ENCODE results near the gene ADAMTS2. TPM values are rescaled to one million over a fixed set of nuclear protein-coding genes. Genes with fewer than 3 reads are reported as not detected.

ADAMTS2 gene
- polyA plus RNA-seq, 3 donors, result 0.74 to 2.3 TPM; not detected in 1

DNA sequence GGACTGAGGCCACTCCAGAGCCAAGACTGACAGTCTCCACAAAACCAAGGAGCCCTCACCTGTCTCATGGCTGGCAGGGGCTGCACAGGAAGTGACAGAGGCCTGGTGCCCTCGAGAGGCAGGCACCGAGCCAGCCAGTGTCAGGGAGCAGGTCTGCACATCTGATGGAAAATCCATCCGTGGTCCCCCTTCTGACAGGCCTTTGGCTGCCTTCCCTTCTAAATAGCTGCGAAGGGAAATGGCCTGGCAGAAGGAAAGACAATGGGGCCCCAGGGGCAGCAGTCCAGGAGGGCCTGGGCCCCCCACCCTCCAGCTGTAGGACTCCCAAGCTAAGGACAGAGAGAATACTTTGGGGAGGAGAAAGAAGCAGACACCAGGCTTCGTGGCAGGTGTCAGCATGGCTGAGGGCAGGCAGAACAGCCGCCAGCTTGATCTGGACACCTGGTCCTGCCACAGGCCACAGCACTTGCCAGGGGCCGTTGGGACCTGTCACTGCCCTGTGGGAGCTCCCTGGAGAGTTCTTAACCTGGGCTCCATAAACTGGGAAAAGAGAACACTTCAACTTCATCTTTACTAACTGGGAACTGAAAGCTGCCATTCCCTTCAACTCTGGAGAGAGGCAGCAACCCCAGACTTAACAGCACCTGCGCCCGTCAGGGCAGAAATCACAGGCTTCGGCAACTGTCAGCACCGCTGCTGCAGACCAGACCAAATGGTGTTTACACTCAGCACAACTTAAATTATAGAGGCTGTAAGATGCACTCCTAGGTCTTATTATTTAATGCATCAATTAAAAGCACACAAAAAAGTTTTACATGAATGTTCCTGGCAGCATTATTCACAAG is 22.0 kb downstream of the ADAMTS2 start:
- no peak overlapping the region for H3K4me3 ChIP-seq (replicated peaks in 1 of 3; ENCODE audit: low read depth in 2 of 3, low read length in 3 of 3)
- DNase-seq, result no peak
- peaks cover 8 to 12% (median 8%) of the 10 kb centered on the region in 3 donors for H3K27me3 Mint-ChIP-seq (ENCODE audit: low read depth in 3 of 3)
- H3K36me3 Mint-ChIP-seq, result no peaks in the 10 kb centered on the region
- no peaks in the 10 kb centered on the region for H3K4me1 Mint-ChIP-seq
- H3K9ac ChIP-seq (ENCODE audit: insufficient read depth, low read length, poor library complexity, severe bottlenecking), result no peak overlapping the region
- intact Hi-C loops (cut with micrococcal nuclease), result no loop called here
- no peak overlapping the region for H3K4me3 Mint-ChIP-seq
- no peaks in the 10 kb centered on the region for H3K9me3 ChIP-seq (replicated peaks in 1 of 2; ENCODE audit: control insufficient read depth in 1 of 2, insufficient read depth in 1 of 2, low read length in 2 of 2)
- no peaks in the 10 kb centered on the region for H3K4me1 ChIP-seq (ENCODE audit: control insufficient read depth in 1 of 2, insufficient read depth in 2 of 2, low read length in 2 of 2)
- H3K27me3 ChIP-seq (ENCODE audit: control insufficient read depth in 2 of 2, insufficient read depth in 2 of 2, low read length in 2 of 2), result no peaks in the 10 kb centered on the region
- no peaks in the 10 kb centered on the region for H3K79me2 ChIP-seq (ENCODE audit: insufficient read depth, low read length)
- H4K20me1 ChIP-seq (ENCODE audit: insufficient read depth, low read length), result no peaks in the 10 kb centered on the region
- H3K27ac ChIP-seq (ENCODE audit: low read depth in 1 of 2, low read length in 2 of 2), result no peak overlapping the region
- H2AFZ ChIP-seq (ENCODE audit: insufficient read depth, low read depth, low read length, poor library complexity, severe bottlenecking), result no peak overlapping the region
- no peak overlapping the region for H3K27ac Mint-ChIP-seq
- 57% methylated on average over 8 of the region's 11 CpGs for WGBS (ENCODE audit: insufficient coverage)
- H3K4me2 ChIP-seq (replicated peaks; ENCODE audit: extremely low read depth, low read length, poor library complexity, severe bottlenecking), result no peak overlapping the region
- peaks cover 0 to 3% (median 0%) of the 10 kb centered on the region in 7 donors for H3K9me3 Mint-ChIP-seq
- TF ChIP-seq, protein P1, sequence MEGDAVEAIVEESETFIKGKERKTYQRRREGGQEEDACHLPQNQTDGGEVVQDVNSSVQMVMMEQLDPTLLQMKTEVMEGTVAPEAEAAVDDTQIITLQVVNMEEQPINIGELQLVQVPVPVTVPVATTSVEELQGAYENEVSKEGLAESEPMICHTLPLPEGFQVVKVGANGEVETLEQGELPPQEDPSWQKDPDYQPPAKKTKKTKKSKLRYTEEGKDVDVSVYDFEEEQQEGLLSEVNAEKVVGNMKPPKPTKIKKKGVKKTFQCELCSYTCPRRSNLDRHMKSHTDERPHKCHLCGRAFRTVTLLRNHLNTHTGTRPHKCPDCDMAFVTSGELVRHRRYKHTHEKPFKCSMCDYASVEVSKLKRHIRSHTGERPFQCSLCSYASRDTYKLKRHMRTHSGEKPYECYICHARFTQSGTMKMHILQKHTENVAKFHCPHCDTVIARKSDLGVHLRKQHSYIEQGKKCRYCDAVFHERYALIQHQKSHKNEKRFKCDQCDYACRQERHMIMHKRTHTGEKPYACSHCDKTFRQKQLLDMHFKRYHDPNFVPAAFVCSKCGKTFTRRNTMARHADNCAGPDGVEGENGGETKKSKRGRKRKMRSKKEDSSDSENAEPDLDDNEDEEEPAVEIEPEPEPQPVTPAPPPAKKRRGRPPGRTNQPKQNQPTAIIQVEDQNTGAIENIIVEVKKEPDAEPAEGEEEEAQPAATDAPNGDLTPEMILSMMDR (IDR thresholded peaks at IDR 0.05), result no peak
- no peaks in the 10 kb centered on the region for H3K36me3 ChIP-seq (replicated peaks in 1 of 2; ENCODE audit: control insufficient read depth in 1 of 2, insufficient read depth in 2 of 2, low read length in 2 of 2)

DNA sequence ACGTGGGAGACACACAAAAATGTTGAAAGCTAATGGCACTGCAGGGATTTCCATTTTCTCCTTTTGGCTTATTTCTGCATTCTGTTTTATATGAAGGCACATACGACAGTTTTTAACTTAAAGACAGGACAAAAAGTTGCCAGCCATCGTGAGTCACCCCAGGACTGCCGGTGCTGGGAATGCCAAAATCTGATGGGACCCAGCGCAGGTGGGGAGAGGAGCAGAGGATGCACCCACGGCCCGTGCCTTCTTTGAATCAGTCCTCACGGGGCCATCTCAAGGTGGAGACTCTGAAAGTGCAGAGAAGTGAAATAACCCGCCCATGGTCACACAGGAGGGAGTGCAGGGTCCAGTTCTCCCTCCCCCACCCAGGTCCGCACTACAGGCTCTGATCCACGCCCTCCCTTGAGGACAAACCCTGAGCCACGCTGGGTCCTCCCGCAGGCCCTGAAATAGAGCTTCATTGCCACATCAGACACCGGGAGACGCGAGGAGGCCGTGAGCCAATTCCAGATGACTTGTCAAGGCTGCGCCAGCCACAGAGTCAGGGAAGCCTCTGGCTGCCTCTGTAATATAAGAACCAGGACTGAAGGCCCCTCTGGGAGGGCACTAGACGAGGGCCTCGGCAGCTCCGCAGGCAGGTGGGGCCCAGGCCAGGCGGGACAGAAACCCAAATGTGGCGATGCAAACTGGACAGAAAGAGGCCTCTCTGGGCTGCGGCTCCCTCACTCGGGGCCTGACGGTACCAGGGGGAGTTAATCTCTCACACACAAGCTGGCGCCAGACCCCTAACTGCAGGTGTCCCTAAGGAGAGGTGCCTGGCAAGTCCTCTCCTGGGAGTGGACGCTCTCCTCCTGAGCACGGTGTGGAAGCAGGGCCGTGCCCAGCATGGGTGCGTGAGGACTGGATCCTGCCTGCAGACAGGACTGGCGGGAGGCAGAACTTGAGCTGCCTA is 22.9 kb downstream of the ADAMTS2 start:
- Histone ChIP-seq H3K4me1 (ENCODE audit: control insufficient read depth in 1 of 2, insufficient read depth in 2 of 2, low read length in 2 of 2) (no peaks in the 10 kb centered on the region), H3K79me2 (ENCODE audit: insufficient read depth, low read length) (no peaks in the 10 kb centered on the region), H3K9me3 (replicated peaks in 1 of 2; ENCODE audit: control insufficient read depth in 1 of 2, insufficient read depth in 1 of 2, low read length in 2 of 2) (no peaks in the 10 kb centered on the region), H3K4me3 (replicated peaks in 1 of 3; ENCODE audit: low read depth in 2 of 3, low read length in 3 of 3) (no peak overlapping the region), H3K27me3 (ENCODE audit: control insufficient read depth in 2 of 2, insufficient read depth in 2 of 2, low read length in 2 of 2) (no peaks in the 10 kb centered on the region), H2AFZ (ENCODE audit: insufficient read depth, low read depth, low read length, poor library complexity, severe bottlenecking) (no peak overlapping the region), H3K27ac (ENCODE audit: low read depth in 1 of 2, low read length in 2 of 2) (no peak overlapping the region), H4K20me1 (ENCODE audit: insufficient read depth, low read length) (no peaks in the 10 kb centered on the region), H3K9ac (ENCODE audit: insufficient read depth, low read length, poor library complexity, severe bottlenecking) (no peak overlapping the region), H3K36me3 (replicated peaks in 1 of 2; ENCODE audit: control insufficient read depth in 1 of 2, insufficient read depth in 2 of 2, low read length in 2 of 2) (no peaks in the 10 kb centered on the region), H3K4me2 (replicated peaks; ENCODE audit: extremely low read depth, low read length, poor library complexity, severe bottlenecking) (no peak overlapping the region)
- 92% methylated on average over 28 of the region's 32 CpGs for WGBS (ENCODE audit: insufficient coverage)
- Mint-ChIP-seq H3K27me3 (ENCODE audit: low read depth in 3 of 3) (peaks cover 4 to 12% (median 8%) of the 10 kb centered on the region in 3 donors), H3K4me1 (no peaks in the 10 kb centered on the region), H3K4me3 (no peak overlapping the region), H3K9me3 (peaks cover 0 to 3% (median 0%) of the 10 kb centered on the region in 7 donors), H3K36me3 (no peaks in the 10 kb centered on the region), H3K27ac (no peak overlapping the region)
- intact Hi-C loops (cut with micrococcal nuclease), result no loop called here
- no peak for DNase-seq
- TF ChIP-seq, protein P1 (IDR thresholded peaks at IDR 0.05), result no peak
